ENCODE data around the gene S100A10.

S100A10 gene

DNA sequence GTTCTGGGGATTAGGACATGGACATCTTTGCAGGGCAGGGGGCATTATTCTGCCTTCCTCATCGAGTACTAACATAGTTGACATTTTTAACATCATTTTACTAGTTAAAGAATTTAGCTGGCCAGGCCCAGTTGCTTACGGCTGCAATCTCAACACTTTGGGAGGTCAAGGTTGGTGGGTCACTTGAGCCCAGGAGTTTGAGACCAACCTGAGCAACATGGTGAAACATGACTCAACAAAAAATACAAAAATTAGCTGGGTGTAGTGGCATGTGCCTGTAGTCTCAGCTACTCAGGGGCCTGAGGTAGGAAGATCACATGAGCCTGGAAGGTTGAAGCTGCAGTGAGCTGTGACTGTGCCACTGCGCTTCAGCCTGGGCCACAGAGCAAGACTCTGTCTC, 54.5 kb downstream of the S100A10 start:
- no peak for DNase-seq

DNA sequence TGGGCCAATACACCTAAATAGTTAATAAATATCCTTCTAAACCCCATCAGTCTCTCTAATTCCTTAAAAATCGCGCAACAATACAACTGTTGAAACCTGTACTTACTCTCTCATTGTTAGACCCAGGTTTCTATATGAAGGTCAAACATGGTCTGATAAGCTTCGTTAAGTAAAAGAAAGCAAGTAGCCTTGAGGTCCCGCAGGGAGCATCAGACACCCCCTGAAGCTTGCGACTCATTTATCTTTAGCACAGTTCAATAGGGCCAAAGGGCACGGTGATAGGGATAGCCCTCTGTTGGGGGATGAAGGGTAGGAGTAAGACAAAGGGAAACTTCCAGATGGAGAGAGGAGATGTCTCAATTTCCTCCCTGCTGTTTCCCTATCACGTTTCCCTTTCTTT, 57.0 kb downstream of the S100A10 start:
- DNase-seq: no peak

- no peak for DNase-seq
Measured at GRCh38 chr1:151935894-151936602, 57.6 kb downstream of the S100A10 start.

DNA sequence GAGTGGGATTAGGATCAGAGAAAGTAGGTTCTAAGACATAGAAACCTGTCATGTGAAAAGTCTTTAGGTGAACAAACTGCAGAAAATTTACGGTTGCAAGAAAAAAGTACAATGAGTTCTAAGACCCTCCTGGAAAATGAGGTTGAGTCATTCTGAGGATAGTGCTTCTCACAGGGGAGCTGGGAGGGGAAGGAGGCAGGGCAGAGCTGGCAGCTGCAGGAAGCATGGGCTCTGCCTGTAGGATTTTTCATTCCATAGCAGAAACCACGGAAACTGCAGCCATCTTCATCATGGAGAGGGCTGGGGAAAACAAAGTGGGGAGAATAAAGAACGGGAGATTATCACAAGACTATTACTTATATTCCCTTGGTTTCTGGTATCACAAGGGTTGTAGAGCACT, 58.5 kb downstream of the S100A10 start:
- no peak for DNase-seq

- DNase-seq: peak in 12 of 58 donors; percentile 0 to 50 (median 6)
Measured at GRCh38 chr1:151934048-151934493, 59.6 kb downstream of the S100A10 start.

Data from anterior cingulate cortex (tissue), 58 donors.